Mesothelial cell of epicardium (in vitro differentiated cells): ENCODE measurements around the gene HEXIM2. TPM values are rescaled to one million over a fixed set of nuclear protein-coding genes. Genes with fewer than 3 reads are reported as not detected.

ENCODE experiments used
- DNase-seq, 2 experiments: peaks; one replicate each; pipeline ENCODE4 v3.0.0; 2021; ENCODE audit warnings: low spot score in 2 of 2; ENCODE audit not compliant: unreplicated experiment in 2 of 2
- H3K27ac Mint-ChIP-seq: 2 replicates; pipeline ENCODE4 v1.8.0; 2021; ENCODE audit warnings: mixed read lengths
- H3K27me3 Mint-ChIP-seq: 2 replicates; pipeline ENCODE4 v1.8.0; 2021; ENCODE audit warnings: low read depth, mixed read lengths
- H3K36me3 Mint-ChIP-seq: 2 replicates; pipeline ENCODE4 v1.8.0; 2021; ENCODE audit warnings: mixed read lengths
- H3K4me1 Mint-ChIP-seq: 2 replicates; pipeline ENCODE4 v1.8.0; 2021; ENCODE audit warnings: mixed read lengths
- H3K4me3 Mint-ChIP-seq: 2 replicates; pipeline ENCODE4 v1.8.0; 2021; ENCODE audit warnings: mild to moderate bottlenecking, moderate library complexity, mixed read lengths
- H3K9me3 Mint-ChIP-seq: 2 replicates; pipeline ENCODE4 v1.8.0; 2021; ENCODE audit warnings: mixed read lengths
- total RNA-seq: library from RNA; stranded (reverse); gene quantifications from 3 replicates; pipeline ENCODE4 v1.2.1, GENCODE V29; 2021
- TF ChIP-seq, protein P1 (sequence below): fragments of 200-600 bp; sonication (generic); IDR thresholded peaks from one replicate; pipeline ENCODE4 v1.5.0; 2021; ENCODE audit warnings: antibody characterized with exemption; ENCODE audit not compliant: unreplicated experiment

The HEXIM2 gene
- total RNA-seq, 1 donor from 2014 or later = 6.5 TPM

DNA sequence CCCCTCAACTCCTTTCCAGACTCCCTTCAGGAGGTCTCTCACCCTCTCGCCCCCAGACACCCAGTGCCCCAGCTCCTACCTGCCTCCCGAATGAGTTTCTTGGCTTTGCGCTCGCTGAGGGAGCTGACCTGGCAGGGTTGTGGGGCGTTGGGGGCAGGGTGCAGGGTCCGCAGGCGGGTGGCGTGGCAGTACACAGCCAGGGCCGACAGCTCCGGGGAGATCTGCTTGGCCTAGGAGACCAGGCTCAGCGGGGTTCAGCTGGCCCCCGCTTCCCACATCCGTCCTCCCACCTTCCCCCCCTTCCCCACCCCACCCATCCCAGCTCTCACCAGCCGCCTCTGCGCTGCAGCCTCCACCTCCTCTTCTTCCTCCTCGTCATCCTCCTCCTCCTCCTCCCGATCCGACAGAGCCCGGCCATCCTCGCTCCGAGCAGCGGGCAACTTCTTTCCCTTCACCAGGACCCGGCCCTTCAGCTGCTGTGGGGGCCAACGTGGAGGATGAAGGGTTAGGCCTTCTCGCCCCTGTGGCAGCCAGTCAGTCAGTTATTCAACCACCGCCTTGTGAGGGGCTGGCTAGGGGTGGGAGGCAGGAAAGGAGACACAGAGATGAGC, 46.6 kb upstream of the HEXIM2 start:
- no peak overlapping the region for H3K27ac Mint-ChIP-seq
- TF ChIP-seq, protein P1, sequence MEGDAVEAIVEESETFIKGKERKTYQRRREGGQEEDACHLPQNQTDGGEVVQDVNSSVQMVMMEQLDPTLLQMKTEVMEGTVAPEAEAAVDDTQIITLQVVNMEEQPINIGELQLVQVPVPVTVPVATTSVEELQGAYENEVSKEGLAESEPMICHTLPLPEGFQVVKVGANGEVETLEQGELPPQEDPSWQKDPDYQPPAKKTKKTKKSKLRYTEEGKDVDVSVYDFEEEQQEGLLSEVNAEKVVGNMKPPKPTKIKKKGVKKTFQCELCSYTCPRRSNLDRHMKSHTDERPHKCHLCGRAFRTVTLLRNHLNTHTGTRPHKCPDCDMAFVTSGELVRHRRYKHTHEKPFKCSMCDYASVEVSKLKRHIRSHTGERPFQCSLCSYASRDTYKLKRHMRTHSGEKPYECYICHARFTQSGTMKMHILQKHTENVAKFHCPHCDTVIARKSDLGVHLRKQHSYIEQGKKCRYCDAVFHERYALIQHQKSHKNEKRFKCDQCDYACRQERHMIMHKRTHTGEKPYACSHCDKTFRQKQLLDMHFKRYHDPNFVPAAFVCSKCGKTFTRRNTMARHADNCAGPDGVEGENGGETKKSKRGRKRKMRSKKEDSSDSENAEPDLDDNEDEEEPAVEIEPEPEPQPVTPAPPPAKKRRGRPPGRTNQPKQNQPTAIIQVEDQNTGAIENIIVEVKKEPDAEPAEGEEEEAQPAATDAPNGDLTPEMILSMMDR = no peak
- no peaks in the 10 kb centered on the region for H3K9me3 Mint-ChIP-seq
- H3K27me3 Mint-ChIP-seq = no peaks in the 10 kb centered on the region
- no peak overlapping the region for H3K4me3 Mint-ChIP-seq
- H3K4me1 Mint-ChIP-seq = peaks cover 2% of the 10 kb centered on the region
- no peak for DNase-seq
- H3K36me3 Mint-ChIP-seq = peaks cover 12% of the 10 kb centered on the region

DNA sequence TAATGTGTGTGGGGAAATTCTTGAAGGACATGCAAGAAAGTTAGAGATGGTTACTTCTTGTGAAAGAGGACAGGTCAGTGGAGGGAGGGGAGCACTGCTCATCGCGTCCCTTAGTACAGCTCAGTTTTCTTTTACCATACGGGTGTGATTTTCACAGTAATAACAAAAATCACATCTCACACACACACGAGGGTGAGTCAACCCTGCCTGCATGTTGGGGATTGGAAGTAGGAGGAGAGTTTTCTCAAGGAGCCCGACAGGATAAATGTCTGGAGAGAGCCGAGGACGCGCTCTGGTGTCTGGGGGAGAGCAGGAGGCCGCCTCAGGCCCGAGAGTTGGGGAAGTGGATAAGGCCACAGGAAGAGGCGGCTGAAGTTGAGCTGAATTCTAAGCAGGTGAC, 45.8 kb upstream of the HEXIM2 start:
- Mint-ChIP-seq H3K27me3 (no peaks in the 10 kb centered on the region), H3K9me3 (no peaks in the 10 kb centered on the region), H3K4me1 (peaks cover 2% of the 10 kb centered on the region), H3K4me3 (no peak overlapping the region), H3K27ac (no peak overlapping the region), H3K36me3 (peaks cover 12% of the 10 kb centered on the region)
- no peak for DNase-seq
- TF ChIP-seq, protein P1 = no peak

DNA sequence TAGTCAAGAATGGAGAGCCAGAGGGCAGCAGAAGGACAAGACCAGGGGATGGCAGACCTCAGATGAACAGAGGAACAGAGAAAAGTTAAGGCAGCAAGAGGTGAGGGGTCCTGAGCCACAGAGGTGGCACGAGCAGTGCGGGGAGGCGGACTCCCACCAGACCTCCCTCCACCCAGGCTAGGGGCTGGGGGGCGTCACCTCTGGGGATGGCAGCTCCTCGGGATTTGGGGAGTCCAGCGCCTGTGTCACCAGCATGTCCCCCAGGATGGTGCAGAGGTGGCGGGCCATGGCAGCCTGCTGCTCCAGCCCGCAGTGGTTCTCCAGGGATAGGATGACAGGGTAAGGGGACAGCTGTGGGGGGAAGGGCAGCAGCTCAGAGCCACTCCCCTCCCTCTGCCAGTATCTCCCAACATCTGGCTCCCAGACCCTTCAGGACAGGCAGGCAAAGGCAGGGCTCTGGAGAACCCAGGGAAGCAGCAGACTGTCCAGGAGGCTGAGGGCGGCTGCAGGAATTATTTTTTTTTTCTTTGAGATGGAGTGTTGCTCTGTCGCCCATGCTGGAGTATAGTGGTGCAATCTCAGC, 45.1 kb upstream of the HEXIM2 start:
- H3K4me3 Mint-ChIP-seq = no peak overlapping the region
- no peak overlapping the region for H3K27ac Mint-ChIP-seq

DNA sequence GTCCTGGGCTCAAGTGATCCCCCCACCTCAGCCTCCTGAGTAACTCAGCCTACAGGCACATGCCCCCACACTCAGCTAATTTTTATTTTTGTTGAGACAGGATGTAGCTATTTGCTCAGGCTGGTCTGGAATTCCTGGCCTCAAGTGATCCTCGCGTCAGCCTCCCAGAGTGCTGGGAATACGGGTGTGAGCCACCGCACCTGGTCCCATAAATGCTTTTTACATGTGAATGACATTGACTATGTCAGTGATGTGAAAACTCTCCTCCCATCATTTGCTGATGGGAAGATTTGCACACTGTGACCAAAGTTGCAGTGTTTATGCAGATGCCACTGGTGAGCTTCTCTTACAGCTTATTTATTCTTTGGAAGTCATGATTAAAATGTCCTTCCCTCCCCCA, 44.3 kb upstream of the HEXIM2 start:
- no peak overlapping the region for H3K27ac Mint-ChIP-seq
- H3K9me3 Mint-ChIP-seq = no peaks in the 10 kb centered on the region
- H3K4me3 Mint-ChIP-seq = no peak overlapping the region
- peaks cover 12% of the 10 kb centered on the region for H3K36me3 Mint-ChIP-seq
- H3K4me1 Mint-ChIP-seq = peaks cover 2% of the 10 kb centered on the region
- no peaks in the 10 kb centered on the region for H3K27me3 Mint-ChIP-seq
- TF ChIP-seq, protein P1 = no peak
- DNase-seq = no peak

More for the DNA sequence above, 45.1 kb upstream of the HEXIM2 start:
- TF ChIP-seq, protein P1 = no peak
- H3K4me1 Mint-ChIP-seq = peaks cover 2% of the 10 kb centered on the region
- no peak for DNase-seq
- H3K36me3 Mint-ChIP-seq = peaks cover 12% of the 10 kb centered on the region
- no peaks in the 10 kb centered on the region for H3K9me3 Mint-ChIP-seq
- H3K27me3 Mint-ChIP-seq = no peaks in the 10 kb centered on the region

DNA sequence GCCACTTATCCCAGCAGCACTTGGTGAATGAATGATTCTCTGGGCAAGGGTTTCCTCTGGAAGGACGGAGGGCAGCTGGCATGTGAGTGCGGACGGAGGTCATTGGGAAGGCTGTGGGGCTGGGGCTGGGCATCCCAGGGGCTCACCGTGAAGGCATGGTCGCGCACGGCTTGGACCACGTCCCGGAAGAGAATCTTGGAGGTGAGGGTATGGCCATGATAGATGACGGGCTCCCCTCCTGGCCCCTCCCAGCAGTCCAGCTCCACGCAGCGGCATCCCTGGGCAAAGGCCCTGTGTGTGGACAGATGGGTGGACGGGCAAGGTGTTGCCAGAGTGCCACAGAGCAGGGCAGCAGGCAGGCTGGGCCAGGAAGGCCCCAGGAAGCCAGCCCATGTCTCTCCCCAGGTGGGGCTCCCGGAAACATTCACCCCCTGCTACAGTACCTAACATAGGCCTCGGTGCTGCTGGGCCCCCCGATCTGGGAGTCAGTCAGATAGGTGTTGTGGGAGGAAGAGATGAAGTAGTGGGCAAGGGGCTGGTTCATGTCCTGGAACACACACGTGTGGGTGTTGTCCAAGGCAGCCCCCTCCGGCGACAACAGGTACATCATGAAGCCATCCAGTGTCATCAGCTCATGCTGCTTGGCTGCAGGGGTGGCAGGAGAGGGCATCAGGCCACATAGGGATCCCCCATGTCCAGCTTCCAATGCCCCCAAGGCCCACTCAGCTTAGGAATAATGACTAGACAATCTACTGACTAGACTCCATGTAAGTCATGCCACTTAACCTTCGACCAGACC, 43.6 kb upstream of the HEXIM2 start:
- H3K36me3 Mint-ChIP-seq = peaks cover 12% of the 10 kb centered on the region
- H3K4me3 Mint-ChIP-seq = no peak overlapping the region
- H3K9me3 Mint-ChIP-seq = no peaks in the 10 kb centered on the region
- TF ChIP-seq, protein P1 = no peak
- no peak for DNase-seq
- no peaks in the 10 kb centered on the region for H3K27me3 Mint-ChIP-seq
- H3K4me1 Mint-ChIP-seq = peaks cover 2% of the 10 kb centered on the region
- no peak overlapping the region for H3K27ac Mint-ChIP-seq
